Fibroblast of the aortic adventitia (primary cell): ENCODE measurements around the gene CFAP410. TPM values are rescaled to one million over a fixed set of nuclear protein-coding genes. Genes with fewer than 3 reads are reported as not detected.

Experiments
- DNase-seq: peaks from one replicate; pipeline ENCODE4 v3.0.0-alpha.2; 2010; ENCODE audit warnings: low read depth
- H3K4me3 ChIP-seq: 2 replicates; pipeline ENCODE4 v1.5.1; 2011; ENCODE audit warnings: low read depth, mild to moderate bottlenecking, control low read depth, low read length, moderate library complexity
- CTCF ChIP-seq: IDR thresholded peaks from 2 replicates; pipeline ENCODE4 v1.5.1; 2011; ENCODE audit warnings: mild to moderate bottlenecking, low read length, control low read depth, inconsistent platforms; ENCODE audit not compliant: insufficient read depth
- total RNA-seq: library from RNA; depleted of rRNA; stranded (reverse); fragments of >200 nt; gene quantifications from 2 replicates; pipeline ENCODE4 v1.2.3, GENCODE V29; 2012; ENCODE audit warnings: low replicate concordance

The CFAP410 gene
- total RNA-seq, 1 donor, result 9.4 TPM

GRCh38 chr21:44315691-44316203 lies 23.4 kb downstream of the CFAP410 start:
- no peak overlapping the region for H3K4me3 ChIP-seq
- TF ChIP-seq CTCF, result no peak
- DNase-seq, result no peak

DNA sequence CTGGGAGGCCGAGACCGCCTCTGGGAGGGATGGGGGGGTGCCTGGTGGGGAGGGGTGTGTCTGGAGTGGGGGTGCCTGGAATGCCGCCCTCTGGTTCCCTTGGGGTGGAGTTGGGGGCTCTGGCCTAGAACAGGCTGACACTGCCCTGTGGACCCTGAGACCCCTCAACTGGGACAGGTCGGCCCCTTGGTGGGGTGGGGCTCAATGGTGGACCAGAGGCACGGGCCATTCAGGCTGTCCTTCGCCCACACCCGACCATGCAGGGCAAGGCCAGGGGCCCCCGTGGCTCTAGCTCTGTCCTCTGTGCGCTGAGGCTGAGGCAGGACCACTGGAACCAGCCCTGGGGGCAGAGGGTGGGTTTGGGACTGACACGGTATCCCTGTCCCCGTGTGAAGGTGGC lies 24.6 kb downstream of the CFAP410 start:
- TF ChIP-seq CTCF, result no peak
- no peak overlapping the region for H3K4me3 ChIP-seq
- no peak for DNase-seq

DNA sequence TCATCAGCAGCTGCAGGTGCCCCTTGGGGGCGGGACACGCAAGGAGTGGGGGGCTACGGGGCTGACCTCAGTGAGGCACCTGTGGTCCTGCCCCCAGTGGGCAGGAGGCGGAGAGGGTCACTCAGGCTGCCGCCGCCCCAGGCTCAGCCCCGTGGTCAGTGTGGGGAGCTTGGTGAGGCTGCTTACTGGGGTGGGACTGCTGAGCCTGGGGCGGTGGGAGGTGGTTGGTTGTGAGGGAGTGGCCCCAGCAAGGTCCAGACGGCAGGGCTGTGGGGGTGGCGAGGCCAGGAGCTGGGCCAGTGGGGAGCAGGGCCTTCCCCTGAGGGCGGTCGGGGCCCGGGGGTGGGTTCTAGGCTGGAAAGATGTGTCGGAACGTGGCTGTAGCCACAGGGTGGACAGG lies 25.1 kb downstream of the CFAP410 start:
- no peak overlapping the region for H3K4me3 ChIP-seq
- TF ChIP-seq CTCF, result no peak
- DNase-seq, result no peak

GRCh38 chr21:44313451-44313850 lies 25.7 kb downstream of the CFAP410 start:
- H3K4me3 ChIP-seq, result no peak overlapping the region
- DNase-seq, result no peak
- no peak for TF ChIP-seq CTCF

GRCh38 chr21:44312716-44313115 lies 26.5 kb downstream of the CFAP410 start:
- TF ChIP-seq CTCF, result no peak
- no peak overlapping the region for H3K4me3 ChIP-seq

GRCh38 chr21:44312089-44312488 lies 27.1 kb downstream of the CFAP410 start:
- DNase-seq, result no peak
- TF ChIP-seq CTCF, result no peak

More at GRCh38 chr21:44312716-44313115, 26.5 kb downstream of the CFAP410 start:
- no peak for DNase-seq

More at GRCh38 chr21:44312089-44312488, 27.1 kb downstream of the CFAP410 start:
- no peak overlapping the region for H3K4me3 ChIP-seq
